Pons (tissue), 1 donor: ENCODE results near the gene RPUSD2.

Source experiments
- DNase-seq: peaks from one replicate; pipeline ENCODE4 v3.0.0-alpha.2; 2016; ENCODE audit warnings: low spot score

The RPUSD2 gene, protein sequence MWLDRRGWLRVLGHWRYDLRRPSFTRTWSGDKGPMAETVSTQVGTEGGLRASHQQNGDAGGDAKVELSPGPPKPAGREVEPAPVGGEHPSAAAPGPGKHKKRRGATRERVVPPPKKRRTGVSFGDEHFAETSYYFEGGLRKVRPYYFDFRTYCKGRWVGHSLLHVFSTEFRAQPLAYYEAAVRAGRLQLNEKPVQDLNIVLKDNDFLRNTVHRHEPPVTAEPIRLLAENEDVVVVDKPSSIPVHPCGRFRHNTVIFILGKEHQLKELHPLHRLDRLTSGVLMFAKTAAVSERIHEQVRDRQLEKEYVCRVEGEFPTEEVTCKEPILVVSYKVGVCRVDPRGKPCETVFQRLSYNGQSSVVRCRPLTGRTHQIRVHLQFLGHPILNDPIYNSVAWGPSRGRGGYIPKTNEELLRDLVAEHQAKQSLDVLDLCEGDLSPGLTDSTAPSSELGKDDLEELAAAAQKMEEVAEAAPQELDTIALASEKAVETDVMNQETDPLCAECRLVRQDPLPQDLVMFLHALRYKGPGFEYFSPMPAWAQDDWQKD

DNA sequence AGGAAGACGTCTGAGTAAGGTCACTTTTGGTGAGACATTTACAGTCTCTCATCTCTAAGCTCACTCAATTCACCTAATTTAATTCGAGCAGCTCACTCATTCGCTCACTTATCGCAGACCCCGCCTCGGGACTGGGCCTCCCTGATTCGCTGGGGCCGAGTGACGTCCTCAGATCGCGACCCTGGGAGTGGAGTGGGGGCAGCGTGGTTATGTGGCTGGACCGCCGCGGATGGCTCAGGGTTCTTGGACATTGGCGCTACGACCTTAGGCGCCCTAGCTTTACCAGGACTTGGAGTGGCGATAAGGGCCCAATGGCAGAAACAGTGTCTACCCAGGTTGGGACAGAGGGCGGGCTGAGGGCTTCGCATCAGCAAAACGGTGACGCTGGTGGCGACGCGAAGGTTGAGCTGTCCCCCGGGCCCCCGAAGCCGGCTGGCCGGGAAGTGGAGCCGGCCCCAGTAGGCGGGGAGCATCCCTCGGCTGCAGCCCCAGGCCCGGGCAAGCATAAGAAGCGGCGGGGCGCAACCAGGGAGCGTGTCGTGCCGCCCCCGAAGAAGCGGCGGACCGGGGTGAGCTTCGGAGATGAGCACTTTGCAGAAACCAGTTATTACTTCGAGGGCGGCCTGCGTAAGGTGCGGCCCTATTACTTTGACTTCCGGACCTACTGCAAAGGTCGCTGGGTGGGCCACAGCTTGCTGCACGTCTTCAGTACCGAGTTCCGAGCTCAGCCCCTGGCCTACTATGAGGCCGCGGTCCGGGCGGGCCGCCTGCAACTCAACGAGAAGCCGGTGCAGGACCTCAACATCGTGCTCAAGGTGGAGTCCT lies at the start of gene RPUSD2:
Gene RPUSD2 (plus strand): TSS at position 171 of the 825 bp plus-strand sequence. CDS start 39 bp downstream, at position 210.
- peak; percentile 95 for DNase-seq

DNA sequence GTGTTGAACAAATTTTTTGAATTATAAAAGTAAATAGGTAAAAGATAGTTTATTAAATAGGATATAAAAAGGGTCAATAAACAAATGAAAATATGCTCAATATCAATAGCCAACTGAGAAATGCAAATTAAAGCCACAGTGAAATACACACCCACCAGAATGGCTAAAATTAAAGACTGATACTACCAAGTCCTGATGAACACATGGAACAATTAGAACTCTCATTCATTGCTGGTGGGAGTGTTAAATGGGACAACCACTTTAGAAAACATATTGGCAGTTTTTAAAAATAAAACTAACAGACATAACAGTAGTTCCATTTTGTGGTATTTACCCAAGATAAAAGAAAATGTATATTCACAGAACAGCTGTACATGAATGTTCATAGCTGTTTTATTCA lies 45.5 kb upstream of the RPUSD2 start:
- no peak for DNase-seq

DNA sequence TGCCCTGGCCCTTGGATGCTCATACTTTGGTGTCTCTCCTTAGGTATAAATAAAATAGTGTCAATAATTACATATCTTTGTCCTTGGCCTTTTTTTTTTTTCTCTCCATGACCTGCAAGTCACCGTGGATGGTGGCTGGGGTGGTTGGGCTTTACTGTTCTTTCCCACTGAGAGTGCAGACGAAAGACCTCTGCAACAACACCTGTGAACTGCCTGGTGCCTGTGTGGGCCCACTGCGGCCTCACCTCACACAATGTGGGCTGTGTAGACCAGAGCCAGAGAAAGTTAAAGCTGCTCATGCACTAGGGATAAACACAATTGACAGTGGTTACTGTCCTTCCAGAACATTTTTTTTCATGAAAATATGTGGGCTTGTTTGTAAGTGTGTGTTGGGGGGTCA lies 43.2 kb upstream of the RPUSD2 start:
- DNase-seq: no peak

DNA sequence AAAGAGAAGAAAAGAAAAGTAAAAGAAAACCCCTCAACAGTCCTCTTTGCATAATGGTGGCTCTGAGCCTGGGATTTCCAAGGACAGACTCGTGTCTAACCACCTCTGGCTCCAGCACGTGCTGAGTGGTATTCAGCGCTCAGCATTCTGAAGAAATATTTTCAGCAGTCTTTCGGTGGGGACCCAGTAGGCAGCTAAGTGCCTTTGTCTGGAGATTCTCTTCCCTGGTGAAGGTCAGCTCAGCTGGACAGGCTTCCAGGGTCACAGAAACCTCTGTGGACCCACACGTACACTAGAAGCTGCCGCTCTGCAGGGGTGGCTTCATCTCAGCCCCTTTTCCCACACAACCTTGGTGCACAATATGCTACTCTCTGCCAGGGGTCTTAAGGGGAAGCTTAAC lies 40.3 kb upstream of the RPUSD2 start:
- no peak for DNase-seq

DNA sequence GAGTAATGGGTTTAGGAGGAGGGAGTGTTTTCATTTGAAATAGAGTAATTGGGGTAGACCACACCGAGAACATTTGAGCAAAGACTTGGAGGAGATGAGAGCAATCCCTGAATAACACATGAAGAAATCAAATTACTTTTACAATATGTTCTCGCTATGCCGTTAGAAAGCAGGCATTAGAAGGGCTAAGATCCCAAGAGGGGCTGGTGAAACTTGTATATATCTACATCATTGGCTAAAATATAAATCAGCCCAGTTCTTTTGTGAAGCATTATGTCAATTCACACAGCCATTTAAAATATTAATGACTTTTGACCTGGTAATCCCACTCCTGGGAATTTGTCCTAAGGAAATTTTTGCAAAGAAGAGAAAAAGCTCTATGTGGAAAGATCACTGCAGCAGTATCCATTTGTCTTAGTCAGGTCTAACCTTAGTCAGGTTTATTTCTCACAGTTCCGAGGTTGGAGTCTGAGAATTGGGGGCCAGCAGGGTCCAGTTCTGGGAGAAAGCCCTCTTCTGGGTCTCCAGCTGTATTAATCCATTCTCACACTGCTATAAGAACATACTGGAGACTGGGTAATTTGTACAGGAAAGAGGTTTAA lies 35.2 kb upstream of the RPUSD2 start:
- no peak for DNase-seq

DNA sequence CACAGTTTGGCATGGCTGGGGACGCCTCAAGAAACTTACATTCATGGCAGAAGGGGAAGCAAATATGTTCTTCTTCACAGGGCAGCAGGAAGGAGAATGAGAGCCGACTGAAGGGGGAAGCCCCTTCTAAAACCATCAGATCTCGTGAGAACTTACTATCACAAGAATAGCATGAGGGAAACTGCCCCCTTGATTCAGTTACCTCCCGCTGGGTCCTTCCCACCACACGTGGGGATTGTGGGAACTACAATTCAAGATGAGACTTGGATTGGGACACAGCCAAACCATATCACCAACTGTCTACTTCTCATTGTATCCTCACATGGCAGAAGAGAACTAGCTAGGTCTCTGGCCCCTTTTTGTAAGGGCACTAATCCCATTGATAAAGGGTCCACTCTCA lies 34.7 kb upstream of the RPUSD2 start:
- no peak for DNase-seq

DNA sequence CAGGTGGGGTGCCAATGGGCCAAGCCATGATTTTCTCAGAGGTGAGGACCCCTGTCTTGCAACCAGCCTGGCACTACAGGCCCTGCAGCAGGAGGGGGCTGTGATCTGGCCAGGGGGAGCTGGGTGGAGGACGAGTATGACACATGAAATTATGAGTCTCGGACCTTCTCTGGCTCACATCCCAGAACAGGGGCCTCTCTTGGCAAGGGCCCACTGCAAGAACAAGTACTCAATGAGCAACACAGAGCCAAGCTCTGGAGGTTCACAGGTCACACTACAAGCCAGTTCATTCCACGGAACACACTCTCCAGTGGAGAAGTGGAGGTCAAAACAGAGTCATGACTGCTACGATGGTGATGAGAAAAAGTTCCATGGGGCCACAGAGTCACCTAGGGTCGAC lies 32.6 kb upstream of the RPUSD2 start:
- DNase-seq: no peak

DNA sequence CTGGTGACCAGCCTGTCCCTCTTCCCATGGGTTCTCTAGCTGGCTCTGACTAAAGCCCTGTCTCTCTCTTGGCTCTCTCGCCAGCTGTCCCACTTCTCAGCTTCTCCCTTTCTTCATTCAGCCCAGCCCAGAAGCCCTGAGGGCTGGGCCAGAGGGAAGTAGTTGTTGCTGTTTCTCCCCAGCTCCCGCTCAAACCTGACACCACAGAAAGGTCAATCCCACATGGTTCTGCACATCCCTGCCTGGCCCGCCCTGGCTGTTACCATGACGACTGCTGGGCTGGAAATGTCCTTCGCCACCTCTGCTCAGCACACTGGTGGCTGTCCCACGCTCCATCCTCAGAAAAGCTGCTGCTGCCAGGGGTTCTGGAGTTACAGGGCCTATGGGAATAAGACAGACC lies 30.1 kb upstream of the RPUSD2 start:
- no peak for DNase-seq

DNA sequence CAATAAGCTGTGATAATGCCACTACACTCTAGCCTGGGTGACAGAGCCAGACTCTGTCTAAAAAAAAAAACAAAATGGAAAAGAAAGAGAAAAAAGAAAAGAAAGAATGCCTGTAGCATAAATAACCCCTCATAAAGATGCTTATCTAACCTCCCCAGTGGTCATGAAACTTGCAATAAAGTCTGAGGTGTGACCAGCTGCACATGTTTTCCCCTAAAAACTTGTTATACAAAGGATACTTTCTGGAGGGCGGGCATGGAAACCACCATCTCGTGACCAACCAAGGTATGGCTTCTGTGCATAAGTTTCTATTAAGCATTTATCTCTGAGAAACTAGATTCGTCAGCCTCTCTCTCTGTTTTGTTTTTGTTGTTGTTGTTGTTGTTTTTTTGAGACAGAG lies 26.0 kb upstream of the RPUSD2 start:
- no peak for DNase-seq

DNA sequence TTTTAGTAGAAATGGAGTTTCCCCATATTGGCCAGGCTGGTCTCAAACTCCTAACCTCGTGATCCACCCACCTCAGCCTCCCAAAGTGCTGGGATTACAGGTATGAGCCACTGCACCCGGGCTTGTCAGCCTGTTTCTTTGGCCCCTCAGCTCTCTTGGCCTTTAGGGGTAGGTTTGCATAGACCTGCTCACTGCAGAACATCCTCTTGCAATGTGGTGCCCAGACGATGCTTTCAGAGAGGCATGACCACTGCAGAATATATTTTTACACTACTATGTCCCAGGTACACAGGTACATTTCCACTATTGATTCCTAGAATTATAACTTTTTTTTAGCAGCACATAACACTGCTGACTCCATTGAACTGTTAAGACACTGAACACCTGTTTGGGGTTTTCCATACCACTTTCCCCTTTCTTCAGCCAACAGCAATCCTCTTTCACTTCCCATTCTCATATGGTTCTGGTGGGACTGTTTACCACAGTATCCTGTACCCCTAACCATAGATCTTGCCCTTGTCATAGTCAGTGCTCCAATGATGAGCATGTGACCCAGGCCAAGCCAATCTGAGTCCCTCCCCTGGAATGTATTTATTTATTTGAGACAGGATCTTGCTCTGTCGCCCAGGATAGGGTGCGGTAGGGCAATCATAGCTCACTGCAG lies 25.3 kb upstream of the RPUSD2 start:
- no peak for DNase-seq

DNA sequence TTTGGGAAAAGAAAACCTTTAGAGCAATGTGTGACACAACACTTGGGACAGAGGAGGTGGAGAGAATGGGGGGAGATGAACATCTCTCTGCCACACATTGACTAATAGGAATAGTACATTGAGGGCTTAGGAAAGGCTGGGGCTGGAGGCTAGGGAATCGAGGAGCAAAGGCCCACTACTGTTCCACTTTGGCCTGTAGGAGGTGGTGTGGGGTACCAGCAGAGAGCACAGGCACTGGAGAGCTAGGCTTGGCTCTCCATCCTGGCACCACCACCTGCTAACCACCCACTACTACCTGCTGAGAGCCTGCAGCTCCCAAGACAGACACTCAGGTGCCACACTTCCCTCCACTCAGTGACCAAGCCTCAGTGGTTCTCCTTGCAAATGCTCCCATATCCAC lies 23.6 kb upstream of the RPUSD2 start:
- DNase-seq: no peak

DNA sequence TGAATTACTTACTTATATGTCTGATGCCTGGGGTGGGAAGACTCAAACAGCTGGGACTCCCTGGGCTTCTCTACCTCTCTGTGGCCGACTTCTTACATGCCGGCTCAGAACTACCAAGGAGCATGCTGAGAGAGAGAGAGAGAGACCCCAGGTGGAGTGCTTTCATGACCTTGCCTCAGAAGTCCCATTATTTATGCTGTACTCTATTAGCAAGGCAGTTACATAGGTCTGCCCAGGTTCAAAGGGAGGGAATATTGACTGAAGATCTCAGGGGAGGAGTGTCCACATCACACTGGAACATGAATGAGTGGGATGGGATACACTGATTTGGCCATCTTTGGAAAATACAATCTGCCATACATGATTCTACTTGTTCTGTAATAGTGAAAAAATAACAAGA lies 20.5 kb upstream of the RPUSD2 start:
- DNase-seq: no peak

DNA sequence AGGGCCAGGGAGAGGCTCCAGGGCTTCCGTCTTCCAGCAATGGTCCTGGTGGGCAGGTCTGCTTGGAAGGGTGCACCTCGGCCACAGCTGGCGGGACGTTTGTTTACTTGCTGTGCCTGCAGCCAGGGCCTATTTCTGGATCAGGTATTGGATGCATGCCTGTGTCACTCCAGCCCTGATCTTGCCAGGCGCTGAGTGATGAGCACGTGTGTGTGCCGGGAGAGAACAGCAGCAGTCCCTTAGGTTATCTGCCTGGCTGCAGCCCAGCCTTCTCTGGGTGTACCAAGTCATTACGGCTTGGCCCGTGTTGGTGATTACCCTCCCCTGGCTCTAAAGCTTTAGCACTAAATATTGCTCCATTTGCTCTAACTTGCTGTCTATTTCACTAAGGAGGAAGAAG lies 19.2 kb upstream of the RPUSD2 start:
- DNase-seq: no peak

DNA sequence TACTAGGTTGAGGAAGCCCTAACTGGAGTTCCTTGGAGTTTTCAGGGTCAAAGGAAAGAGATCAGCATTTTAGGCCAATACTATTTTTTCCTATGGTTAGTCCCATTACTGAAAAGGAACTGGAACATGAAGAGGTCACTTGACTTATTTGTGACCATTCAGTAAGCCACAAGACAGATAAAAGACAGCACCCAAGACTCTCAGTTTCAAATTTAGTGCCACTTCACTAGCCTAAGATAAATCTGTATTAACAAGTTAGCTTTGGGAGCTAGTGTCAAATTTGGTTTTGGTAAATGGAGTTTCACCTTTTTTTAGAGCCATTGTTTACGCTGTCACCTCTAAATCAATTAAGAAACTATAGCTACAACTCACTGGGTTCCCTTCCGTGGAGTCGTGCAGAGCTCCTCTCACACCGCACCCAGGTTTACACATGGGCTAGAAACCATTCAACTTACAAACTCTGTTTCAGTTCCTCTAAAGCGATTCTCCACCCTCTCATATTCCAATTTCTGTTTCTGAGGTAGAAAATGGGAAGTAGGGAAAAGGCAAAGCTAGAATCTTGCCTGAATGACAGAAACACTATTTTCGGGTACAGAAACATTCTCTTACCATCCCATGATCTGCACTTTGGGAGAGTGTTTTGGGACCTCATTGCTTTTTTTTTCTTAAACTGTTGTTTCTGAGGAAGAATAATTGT lies 18.6 kb upstream of the RPUSD2 start:
- DNase-seq: peak; percentile 74

DNA sequence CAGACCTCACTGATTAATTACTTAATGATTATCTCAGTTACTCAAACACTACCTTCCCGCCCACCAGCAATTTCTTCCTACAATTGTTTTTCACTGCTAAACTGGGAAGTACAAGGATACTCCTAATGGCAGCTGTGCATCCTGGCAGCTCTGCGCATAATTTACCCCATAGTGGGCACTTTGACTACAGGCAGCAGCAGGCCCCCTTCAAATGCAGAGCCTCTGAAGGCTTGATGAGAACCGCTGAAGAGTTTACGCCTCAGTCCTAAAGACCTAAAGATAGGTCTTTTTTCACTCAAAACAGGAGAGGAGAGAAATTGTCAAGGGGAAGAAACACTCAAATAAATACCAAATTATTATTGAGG lies 15.0 kb upstream of the RPUSD2 start:
- no peak for DNase-seq

DNA sequence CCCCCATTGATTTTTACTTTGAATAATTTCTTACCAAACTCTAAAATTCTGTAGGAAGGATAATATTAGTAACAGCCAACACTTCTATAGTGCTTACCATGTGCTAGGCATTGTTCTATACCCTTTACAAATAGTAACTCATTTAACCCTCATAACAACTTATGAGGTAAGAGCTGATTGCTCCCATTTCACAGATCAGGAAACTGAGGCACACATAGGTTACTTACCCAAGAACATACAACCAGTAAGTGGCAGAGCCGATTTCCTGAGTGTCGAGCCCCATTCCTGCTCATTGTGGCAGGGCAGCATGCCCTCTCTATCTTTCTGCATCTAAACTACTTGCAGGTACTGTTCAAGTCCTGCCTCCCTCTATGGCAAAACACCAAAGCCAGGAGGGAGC lies 13.2 kb upstream of the RPUSD2 start:
- DNase-seq: no peak

DNA sequence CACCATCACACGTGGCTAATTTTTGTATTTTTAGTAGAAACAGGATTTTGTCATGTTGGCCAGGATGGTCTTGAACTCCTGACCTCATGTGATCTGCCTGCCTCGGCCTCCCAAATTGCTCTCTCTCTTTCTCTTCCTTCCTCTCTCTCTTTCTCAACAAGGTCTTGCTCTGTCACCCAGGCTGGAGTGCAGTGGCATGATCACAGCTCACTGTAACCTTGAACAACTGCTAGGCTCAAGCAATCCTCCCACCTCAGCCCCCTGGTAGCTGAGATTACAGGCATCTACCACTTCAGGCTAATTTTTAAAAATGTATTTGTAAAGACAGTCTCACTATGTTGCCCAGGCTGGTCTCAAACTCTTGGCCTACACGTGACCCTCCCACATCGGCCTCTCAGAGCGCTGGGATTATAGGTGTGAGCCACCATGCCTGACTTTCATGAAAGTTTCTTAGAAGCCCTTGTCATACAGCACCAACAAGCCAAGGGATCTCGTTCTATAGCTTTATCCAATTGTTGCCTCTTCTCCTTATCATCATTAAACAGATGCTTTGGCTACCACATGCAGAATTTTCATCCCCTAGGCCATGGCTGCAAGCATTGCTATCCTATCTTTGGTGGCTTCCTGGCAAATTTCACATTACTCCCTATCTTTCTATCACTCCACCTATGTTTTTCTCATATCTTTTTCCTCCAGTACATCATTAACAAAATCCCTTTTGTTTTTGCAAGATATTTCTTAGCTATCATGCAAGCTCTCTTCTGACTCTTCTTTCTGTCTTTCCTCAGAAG lies 10.0 kb upstream of the RPUSD2 start:
- DNase-seq: no peak

DNA sequence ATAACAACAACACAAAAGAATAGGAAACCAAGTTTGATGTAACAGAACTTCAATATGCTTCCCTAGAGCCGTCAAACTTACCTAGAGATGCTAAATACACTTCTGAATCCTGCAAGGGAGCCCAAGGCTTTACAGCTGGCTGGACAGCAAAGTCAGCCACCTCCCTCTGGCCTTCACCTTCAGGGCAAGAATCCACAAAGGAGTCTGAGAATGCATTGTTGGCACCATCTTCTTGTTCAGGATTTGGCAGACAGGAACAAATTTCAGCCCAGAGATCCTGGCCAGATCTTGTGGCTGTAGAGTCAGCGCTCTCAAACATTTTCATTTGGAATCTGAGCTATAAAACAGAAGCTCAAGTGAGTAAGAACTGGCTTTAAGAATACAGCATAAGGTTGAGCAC lies 6.4 kb upstream of the RPUSD2 start:
- no peak for DNase-seq

DNA sequence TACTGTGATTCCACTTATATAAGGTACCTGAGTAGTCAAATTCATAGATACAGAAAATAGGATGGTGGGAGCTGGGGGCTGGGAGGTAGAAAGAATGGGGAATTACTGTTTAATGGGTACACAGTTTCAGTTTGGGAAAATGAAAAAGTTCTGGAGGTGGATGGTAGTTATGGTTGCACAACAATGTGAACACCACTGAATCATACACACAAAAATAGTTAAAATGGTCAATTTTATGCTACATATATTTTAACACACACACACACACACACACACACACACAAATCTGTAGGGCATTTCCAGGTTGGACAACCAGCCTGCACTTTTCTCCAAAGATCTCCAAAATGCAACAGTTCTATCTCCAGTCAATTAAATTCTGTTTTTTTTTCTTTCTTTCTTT lies 5.7 kb upstream of the RPUSD2 start:
- no peak for DNase-seq

DNA sequence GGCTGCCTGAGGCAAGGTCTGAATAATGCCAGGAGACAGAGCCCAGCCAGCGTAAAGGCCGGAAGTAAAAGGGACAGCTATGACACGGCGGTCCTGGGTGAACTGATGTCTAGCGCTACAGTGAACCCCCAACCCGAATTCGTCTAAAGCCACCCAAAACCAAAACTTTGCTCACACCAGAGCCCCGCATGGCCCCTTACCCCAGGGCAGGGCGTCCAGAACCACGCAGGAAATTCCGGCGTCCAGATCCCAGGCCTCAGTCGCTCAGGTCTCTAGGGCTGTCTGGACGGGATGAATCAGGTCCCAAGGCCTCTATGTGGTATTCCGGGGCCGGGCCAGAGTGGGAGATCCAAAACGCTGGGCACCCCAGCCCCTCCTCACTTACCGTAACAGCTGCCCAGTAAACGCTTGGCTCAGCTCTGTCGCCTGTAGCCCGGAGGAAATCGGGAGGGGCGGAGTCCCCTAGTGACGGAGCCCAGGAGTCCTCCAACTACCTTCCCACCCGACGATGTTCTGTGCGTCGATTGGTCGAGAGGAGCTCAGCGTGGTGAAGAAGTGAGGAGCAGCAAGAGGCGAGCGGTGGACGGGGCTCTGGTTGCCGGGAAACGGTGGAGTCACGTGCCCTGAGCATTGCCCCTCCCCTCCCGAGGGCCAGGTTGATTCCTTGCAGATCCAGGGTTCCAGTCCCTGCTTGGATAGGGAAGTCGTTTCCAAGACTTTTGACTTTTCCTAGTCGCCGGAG lies 4.3 kb upstream of the RPUSD2 start, which contains the start of gene CCDC32:
Gene CCDC32 (minus strand): TSS at position 452 of the 742 bp plus-strand sequence. CDS start 2,027 bp downstream, outside the sequence.
- DNase-seq: peak; percentile 100
